Keratinocyte (primary cell): ENCODE results near the gene PRAC1.

Experiments used
- CTCF ChIP-seq, 3 experiments: IDR thresholded peaks in 1 of 3; conservative IDR thresholded peaks in 1 of 3; optimal IDR thresholded peaks in 1 of 3; 2 replicates in 2 of 3; 3 replicates in 1 of 3; pipeline versions ENCODE3 to v1.5.1; 2011; ENCODE audit warnings: low read length in 3 of 3, mild to moderate bottlenecking in 3 of 3, moderate library complexity in 2 of 3, control low read depth in 1 of 3, inconsistent platforms in 1 of 3; ENCODE audit not compliant: insufficient read depth in 2 of 3; ENCODE audit errors: extremely low read depth in 1 of 3
- EZH2 ChIP-seq: IDR thresholded peaks from one replicate; pipeline ENCODE4 v1.6.1; 2012; ENCODE audit warnings: inconsistent platforms, mild to moderate bottlenecking, low read length, moderate library complexity

GRCh38 chr17:48715496-48716399, 6.6 kb downstream of the PRAC1 start:
- TF ChIP-seq CTCF (optimal IDR thresholded peaks at IDR 0.05 in 1 of 3, IDR thresholded peaks at IDR 0.05 in 1 of 3, conservative IDR thresholded peaks at IDR 0.05 in 1 of 3; ENCODE audit: extremely low read depth in 1 of 3, insufficient read depth in 2 of 3, low read length in 3 of 3) (no peak), EZH2 (no peak)
